Kidney (tissue), 14 donors: Measurements from ENCODE around the gene CCNL2. TPM values are rescaled to one million over a fixed set of nuclear protein-coding genes. Genes with fewer than 3 reads are reported as not detected.

Experiments used
- DNase-seq, 5 donors: peaks; one replicate each; pipeline ENCODE4 v3.0.0-alpha.2; 2013 to 2020
- FAIRE-seq: peaks from 2 replicates; lab custom pipeline; 2012; peaks lifted over from hg19 to GRCh38; lab: Jason Lieb, UNC
- H3K27ac ChIP-seq, 2 donors: one replicate each; pipeline ENCODE4 v1.7.0; 2013; ENCODE audit warnings: low read depth in 2 of 2, low read length in 2 of 2, inconsistent platforms in 1 of 2
- H3K27me3 ChIP-seq: one replicate; pipeline ENCODE4 v1.7.1; 2013; ENCODE audit warnings: low read length, inconsistent platforms; ENCODE audit not compliant: control insufficient read depth, insufficient read depth
- H3K36me3 ChIP-seq, 3 donors: one replicate each; pipeline versions ENCODE4 v1.7.0 to v1.7.1; 2013; ENCODE audit warnings: low read length in 3 of 3, control low read depth in 1 of 3, inconsistent platforms in 1 of 3; ENCODE audit not compliant: insufficient read depth in 3 of 3, control insufficient read depth in 2 of 3
- H3K4me1 ChIP-seq, 3 donors: one replicate each; pipeline versions ENCODE4 v1.7.0 to v1.7.1; 2013; ENCODE audit warnings: low read length in 3 of 3, inconsistent platforms in 1 of 3, low read depth in 1 of 3; ENCODE audit not compliant: control insufficient read depth in 2 of 3, insufficient read depth in 2 of 3
- H3K4me3 ChIP-seq, 3 donors: one replicate each; pipeline versions ENCODE4 v1.7.0 to v1.8.1; 2013; ENCODE audit warnings: low read length in 3 of 3, control low read depth in 1 of 3, inconsistent platforms in 1 of 3
- H3K9ac ChIP-seq, 3 donors: one replicate each; pipeline versions ENCODE4 v1.7.0 to v1.7.1; 2013; ENCODE audit warnings: low read length in 3 of 3, control low read depth in 1 of 3, inconsistent platforms in 1 of 3
- H3K9me3 ChIP-seq, 3 donors: one replicate each; pipeline versions ENCODE4 v1.7.0 to v1.7.1; 2013; ENCODE audit warnings: low read length in 3 of 3, control low read depth in 1 of 3, inconsistent platforms in 1 of 3; ENCODE audit not compliant: control insufficient read depth in 2 of 3, insufficient read depth in 1 of 3
- intact Hi-C: fragments of 100-400 bp; cut with DNase I; formaldehyde crosslinking; loops from one replicate; pipeline ENCODE4 v1.11.1; 2022
- polyA plus RNA-seq: library from polyadenylated mRNA; stranded (reverse); fragments of 350-450 nt; fragmentation: Illumina TruSeq; extraction: RNeasy Lipid Tissue Mini Kit (QIAGEN cat#74804); gene quantifications from one replicate; pipeline ENCODE4 v1.2.3, GENCODE V29; 2014; ENCODE audit warnings: low read depth, low replicate concordance; ENCODE audit not compliant: insufficient read depth
- total RNA-seq: library from RNA; stranded (reverse); fragmentation: NEBNext Ultra II Directional; extraction: Animal tissue kit (Norgen Biotek cat#: 25700); gene quantifications from one replicate; pipeline ENCODE4 v1.2.1, GENCODE V29; 2021
- TF ChIP-seq, protein P1 (sequence below): IDR thresholded peaks from 3 replicates; pipeline ENCODE4 v1.5.1; 2012; ENCODE audit warnings: mild to moderate bottlenecking, moderate library complexity, borderline replicate concordance; ENCODE audit not compliant: insufficient read depth; ENCODE audit errors: extremely low read depth
- donor health status: control.
- donor health status: control.
- donor health status: control.
- donor health status: control.
- donor health status: control.
- donor health status: DM: yes; HTN: yes; CAD: no.
- donor health status: Normal renal cell carcinoma (clear cell type).

Gene CCNL2
- total and polyA plus RNA-seq, 2 donors from 2014 or later: 72.0 to 199 TPM

DNA sequence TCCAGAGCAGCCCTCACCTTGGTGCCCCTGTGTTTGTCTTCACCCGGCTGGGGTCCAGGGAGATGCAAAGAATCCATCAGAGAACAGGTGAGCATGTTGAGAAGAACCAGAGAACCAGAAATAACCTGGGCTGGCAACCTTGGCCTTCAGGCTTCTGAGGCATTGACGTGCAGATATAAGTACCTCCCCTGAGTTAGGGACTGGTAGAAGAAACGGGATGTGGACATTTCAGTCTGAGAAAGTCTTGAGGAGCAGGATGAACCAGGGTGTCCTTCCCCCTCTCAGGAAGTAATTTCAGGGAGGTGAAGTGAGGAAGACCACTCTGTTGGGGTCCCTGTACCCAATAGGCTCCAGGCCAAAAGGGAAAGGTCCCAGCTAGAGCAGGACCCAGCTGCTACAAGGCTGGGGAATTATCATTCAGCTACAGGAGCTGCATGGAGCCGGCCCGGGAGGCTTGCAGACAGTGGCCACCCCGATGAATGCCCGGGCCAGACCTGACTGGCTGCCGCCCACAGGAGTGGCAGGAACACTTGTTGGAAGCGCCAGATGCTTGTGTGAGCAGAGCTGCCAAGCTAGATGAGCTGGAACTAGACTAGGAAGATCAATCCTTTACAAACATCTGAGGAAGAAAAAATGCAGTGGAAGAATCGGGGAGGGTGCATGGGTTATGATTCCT is 22.4 kb downstream of the CCNL2 start:
- no peak for DNase-seq
- no peaks in the 10 kb centered on the region for H3K27me3 ChIP-seq
- no peak overlapping the region for H3K9ac ChIP-seq
- no peaks in the 10 kb centered on the region for H3K9me3 ChIP-seq
- no peak overlapping the region for H3K27ac ChIP-seq
- H3K4me3 ChIP-seq: no peak overlapping the region
- H3K4me1 ChIP-seq: peaks cover 0 to 19% (median 0%) of the 10 kb centered on the region in 3 donors
- intact Hi-C loops: no loop called here
- FAIRE-seq: no peak
- TF ChIP-seq, protein P1, sequence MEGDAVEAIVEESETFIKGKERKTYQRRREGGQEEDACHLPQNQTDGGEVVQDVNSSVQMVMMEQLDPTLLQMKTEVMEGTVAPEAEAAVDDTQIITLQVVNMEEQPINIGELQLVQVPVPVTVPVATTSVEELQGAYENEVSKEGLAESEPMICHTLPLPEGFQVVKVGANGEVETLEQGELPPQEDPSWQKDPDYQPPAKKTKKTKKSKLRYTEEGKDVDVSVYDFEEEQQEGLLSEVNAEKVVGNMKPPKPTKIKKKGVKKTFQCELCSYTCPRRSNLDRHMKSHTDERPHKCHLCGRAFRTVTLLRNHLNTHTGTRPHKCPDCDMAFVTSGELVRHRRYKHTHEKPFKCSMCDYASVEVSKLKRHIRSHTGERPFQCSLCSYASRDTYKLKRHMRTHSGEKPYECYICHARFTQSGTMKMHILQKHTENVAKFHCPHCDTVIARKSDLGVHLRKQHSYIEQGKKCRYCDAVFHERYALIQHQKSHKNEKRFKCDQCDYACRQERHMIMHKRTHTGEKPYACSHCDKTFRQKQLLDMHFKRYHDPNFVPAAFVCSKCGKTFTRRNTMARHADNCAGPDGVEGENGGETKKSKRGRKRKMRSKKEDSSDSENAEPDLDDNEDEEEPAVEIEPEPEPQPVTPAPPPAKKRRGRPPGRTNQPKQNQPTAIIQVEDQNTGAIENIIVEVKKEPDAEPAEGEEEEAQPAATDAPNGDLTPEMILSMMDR: no peak
- H3K36me3 ChIP-seq: peaks cover 0 to 3% (median 0%) of the 10 kb centered on the region in 3 donors

DNA sequence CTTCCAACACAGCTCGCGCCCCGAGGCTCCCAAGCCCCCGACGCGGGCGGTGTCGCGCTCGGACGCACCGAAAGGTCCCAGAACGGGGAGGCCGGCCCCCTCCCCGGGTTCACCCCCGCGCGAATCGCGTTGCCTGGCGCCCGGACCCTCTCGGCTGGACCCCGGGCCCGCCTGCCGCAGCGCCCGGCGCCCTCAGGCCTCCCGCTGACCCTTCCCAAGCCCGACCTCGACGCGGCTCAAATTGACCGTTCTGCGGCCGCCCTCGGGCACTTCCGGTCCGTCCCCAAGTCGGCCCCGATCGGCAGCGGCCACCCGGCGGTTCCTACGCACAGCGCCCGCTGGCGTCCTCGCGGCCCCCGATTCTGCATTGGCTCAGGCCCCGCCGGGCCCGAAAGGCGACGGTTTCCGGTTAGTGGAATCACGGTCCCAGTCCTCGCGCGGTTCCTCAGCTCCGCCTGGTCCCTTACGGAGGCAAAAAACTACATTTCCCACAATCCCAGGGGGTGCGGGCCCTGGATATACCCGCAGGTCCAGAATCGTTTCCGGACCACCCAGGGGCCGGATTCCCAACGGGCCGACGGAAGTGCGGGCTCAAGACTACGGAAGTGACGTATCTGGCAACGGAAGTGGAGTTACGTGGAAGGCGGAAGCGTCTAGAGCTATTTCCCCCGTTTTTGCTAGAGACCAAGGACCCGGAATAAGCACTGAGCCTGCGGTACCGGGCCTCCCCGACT is 24.0 kb downstream of the CCNL2 start, which contains the start of gene AURKAIP1:
Gene AURKAIP1 (minus strand): TSS at position 279 of the 734 bp plus-strand sequence. CDS start 451 bp downstream, outside the sequence.
- FAIRE-seq: peak; percentile 98

DNA sequence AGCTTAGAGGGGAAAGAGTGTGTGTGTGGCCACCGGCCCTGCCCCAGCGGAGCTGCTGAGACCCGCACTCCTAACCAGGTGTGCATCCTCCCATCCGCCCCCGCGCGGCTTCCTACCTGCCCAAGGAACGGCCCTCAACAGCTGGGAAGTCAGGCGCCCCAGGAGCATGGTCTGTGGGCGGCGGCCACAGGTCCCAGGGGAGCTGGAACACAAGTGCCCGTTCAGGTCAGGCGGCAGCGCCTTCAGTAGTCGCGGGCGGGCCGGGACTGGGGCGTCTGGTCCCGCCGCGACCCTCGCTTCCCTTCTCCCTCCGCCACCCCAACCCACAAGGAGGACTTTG is 24.6 kb downstream of the CCNL2 start:
- H3K36me3 ChIP-seq: no peaks in the 10 kb centered on the region
- peaks cover 0 to 19% (median 0%) of the 10 kb centered on the region in 3 donors for H3K4me1 ChIP-seq
- FAIRE-seq: no peak
- TF ChIP-seq, protein P1: no peak
- H3K9ac ChIP-seq: peak overlapping the region; percentile 39 to 84 (median 71)
- H3K4me3 ChIP-seq: peak overlapping the region; percentile 71 to 80 (median 77)
- H3K27me3 ChIP-seq: no peaks in the 10 kb centered on the region
- DNase-seq: peak in 1 of 5 donors; percentile 86
- no peaks in the 10 kb centered on the region for H3K9me3 ChIP-seq
- H3K27ac ChIP-seq: peak overlapping the region; percentile 80 to 90
- intact Hi-C loops: no loop called here

More for the DNA sequence above, 24.0 kb downstream of the CCNL2 start, which contains the start of gene AURKAIP1:
- Histone ChIP-seq H3K9me3 (no peaks in the 10 kb centered on the region), H3K4me1 (peaks cover 0 to 19% (median 0%) of the 10 kb centered on the region in 3 donors), H3K27ac (peak within 1 kb of the TSS; percentile 80 to 90), H3K9ac (peak within 1 kb of the TSS; percentile 57 to 84 (median 71)), H3K27me3 (no peaks in the 10 kb centered on the region), H3K36me3 (no peaks in the 10 kb centered on the region), H3K4me3 (peak within 1 kb of the TSS; percentile 71 to 80 (median 77))
- TF ChIP-seq, protein P1: peak; percentile 13
- intact Hi-C loops: no loop called here
- peak; percentile 99 to 100 (median 99) for DNase-seq
